Neuron (in vitro differentiated cells): ENCODE data around the gene FAM107A.

ENCODE experiments used
- H2AFZ ChIP-seq: one replicate; pipeline ENCODE4 v1.6.1; 2013; ENCODE audit warnings: low read depth, mild to moderate bottlenecking, inconsistent platforms, low read length, moderate library complexity
- H3K27me3 ChIP-seq: one replicate; pipeline ENCODE4 v1.6.1; 2013; ENCODE audit warnings: low read length; ENCODE audit not compliant: insufficient read depth
- H3K36me3 ChIP-seq: one replicate; pipeline ENCODE4 v1.6.1; 2013; ENCODE audit warnings: low read length; ENCODE audit not compliant: insufficient read depth
- H3K4me1 ChIP-seq: one replicate; pipeline ENCODE4 v1.6.1; 2013; ENCODE audit warnings: low read length; ENCODE audit not compliant: insufficient read depth
- H3K4me3 ChIP-seq: 2 replicates; pipeline ENCODE4 v1.5.1; 2013; ENCODE audit warnings: mild to moderate bottlenecking, low read length, moderate library complexity
- H3K9me3 ChIP-seq: one replicate; pipeline ENCODE4 v1.6.1; 2013; ENCODE audit warnings: low read length

The FAM107A gene

GRCh38 chr3:58609990-58610389 lies 32.8 kb upstream of the FAM107A start:
- no peaks in the 10 kb centered on the region for H3K4me1 ChIP-seq
- H3K9me3 ChIP-seq, result no peaks in the 10 kb centered on the region
- H3K4me3 ChIP-seq, result no peak overlapping the region
- H3K27me3 ChIP-seq, result no peaks in the 10 kb centered on the region
- H3K36me3 ChIP-seq, result no peaks in the 10 kb centered on the region
- no peak overlapping the region for H2AFZ ChIP-seq

GRCh38 chr3:58608648-58609047 lies 31.5 kb upstream of the FAM107A start:
- Histone ChIP-seq H2AFZ (no peak overlapping the region), H3K36me3 (no peaks in the 10 kb centered on the region), H3K27me3 (no peaks in the 10 kb centered on the region), H3K9me3 (no peaks in the 10 kb centered on the region), H3K4me1 (peaks cover 10% of the 10 kb centered on the region), H3K4me3 (no peak overlapping the region)

DNA sequence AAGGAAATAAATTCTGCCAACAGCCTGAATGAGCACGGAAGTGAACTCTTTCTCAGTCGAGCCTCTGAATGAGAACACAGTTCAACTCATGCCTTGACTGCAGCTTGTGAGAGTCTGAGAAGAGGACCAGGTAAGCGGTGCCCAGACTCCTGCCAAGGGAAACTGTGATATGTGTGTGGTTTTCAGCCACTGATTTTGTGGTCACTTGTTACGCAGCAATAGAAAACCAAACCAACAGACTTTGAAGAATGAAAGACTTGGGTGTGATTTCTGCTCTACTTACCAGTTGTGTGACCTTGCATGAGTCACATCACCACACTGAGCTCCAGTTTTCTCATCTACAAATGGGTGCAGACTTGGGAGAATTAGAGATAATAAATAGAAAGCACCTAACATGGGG lies 30.6 kb upstream of the FAM107A start:
- H2AFZ ChIP-seq, result no peak overlapping the region
- no peak overlapping the region for H3K4me3 ChIP-seq
- no peaks in the 10 kb centered on the region for H3K27me3 ChIP-seq
- H3K36me3 ChIP-seq, result no peaks in the 10 kb centered on the region
- H3K4me1 ChIP-seq, result peaks cover 14% of the 10 kb centered on the region
- no peaks in the 10 kb centered on the region for H3K9me3 ChIP-seq

DNA sequence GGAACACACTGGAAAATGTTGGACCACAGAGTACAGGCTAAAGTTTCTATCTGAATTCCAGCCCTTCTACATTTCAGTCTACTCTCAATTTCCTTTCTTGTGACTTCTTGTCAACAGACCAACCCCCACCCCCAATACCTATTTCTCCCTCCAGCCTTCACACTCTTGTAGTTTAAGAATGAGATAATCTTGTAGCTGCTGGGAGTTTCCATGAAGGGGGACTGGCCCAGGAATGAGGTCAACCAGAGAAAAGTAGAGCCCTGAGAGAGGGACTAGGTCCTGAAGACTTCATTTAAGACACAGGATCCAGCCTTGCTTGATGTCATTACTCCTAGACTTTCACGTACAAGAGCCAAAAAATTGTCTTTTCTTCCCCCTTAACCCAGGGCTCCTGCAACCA lies 29.5 kb upstream of the FAM107A start:
- peaks cover 14% of the 10 kb centered on the region for H3K4me1 ChIP-seq

DNA sequence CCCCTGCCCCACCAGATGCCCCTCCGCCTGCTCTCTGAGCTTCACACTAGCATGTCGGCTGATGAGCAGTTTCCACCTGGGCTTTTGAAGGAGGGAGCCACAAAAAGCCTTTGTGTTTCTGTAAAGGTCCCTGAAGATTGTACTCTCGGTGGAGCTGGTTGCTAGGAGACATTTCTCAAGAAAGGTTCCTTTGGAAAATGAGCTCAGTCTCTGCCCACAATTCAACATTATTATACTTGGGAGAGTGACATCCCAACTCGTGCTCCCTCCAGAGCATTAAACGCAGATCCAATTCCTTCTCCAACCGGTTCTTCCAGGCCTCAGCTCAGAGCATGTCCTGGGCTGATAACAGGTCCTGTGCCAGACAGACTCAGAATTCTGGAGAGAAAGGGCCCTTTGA lies 26.8 kb upstream of the FAM107A start:
- H3K4me1 ChIP-seq, result peaks cover 14% of the 10 kb centered on the region
- no peak overlapping the region for H2AFZ ChIP-seq
- no peaks in the 10 kb centered on the region for H3K9me3 ChIP-seq
- no peaks in the 10 kb centered on the region for H3K36me3 ChIP-seq
- no peaks in the 10 kb centered on the region for H3K27me3 ChIP-seq
- no peak overlapping the region for H3K4me3 ChIP-seq

More for the DNA sequence above, 29.5 kb upstream of the FAM107A start:
- Histone ChIP-seq H3K36me3 (no peaks in the 10 kb centered on the region), H3K9me3 (no peaks in the 10 kb centered on the region), H3K27me3 (no peaks in the 10 kb centered on the region), H3K4me3 (no peak overlapping the region), H2AFZ (no peak overlapping the region)

- no peaks in the 10 kb centered on the region for H3K27me3 ChIP-seq
Measured at GRCh38 chr3:58603606-58604005, 26.4 kb upstream of the FAM107A start.

DNA sequence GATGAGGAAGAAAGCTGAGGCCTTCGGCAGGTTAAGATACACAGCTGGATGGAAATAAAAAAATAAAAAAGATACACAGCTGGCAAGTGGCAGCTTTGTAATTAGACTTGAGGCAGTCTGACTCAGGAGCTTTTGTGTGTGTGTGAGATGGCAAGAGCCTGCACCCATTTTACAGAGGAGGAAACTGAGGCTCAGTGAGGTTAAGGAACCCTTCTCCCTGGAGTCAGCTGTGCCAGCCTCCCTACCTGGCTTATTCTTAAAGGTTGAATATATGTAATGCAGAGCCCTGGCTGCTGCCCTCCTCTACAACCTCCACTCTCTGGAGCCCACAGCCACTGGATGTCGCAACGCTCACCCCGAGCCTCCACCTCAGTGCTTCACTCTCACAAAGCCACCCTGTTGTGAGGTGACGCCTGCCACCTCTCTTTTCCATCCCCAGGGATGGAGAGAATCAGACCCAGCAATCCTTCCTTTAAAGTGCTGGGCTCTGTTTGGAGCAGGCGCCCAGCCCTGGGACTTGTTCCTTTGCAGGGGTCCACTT lies 20.6 kb upstream of the FAM107A start:
- Histone ChIP-seq H3K9me3 (no peaks in the 10 kb centered on the region), H2AFZ (no peak overlapping the region), H3K4me1 (no peaks in the 10 kb centered on the region), H3K36me3 (no peaks in the 10 kb centered on the region), H3K4me3 (no peak overlapping the region), H3K27me3 (no peaks in the 10 kb centered on the region)

More at GRCh38 chr3:58603606-58604005, 26.4 kb upstream of the FAM107A start:
- no peaks in the 10 kb centered on the region for H3K36me3 ChIP-seq
- H3K9me3 ChIP-seq, result no peaks in the 10 kb centered on the region
- no peak overlapping the region for H3K4me3 ChIP-seq
- H2AFZ ChIP-seq, result no peak overlapping the region
- H3K4me1 ChIP-seq, result peaks cover 14% of the 10 kb centered on the region

DNA sequence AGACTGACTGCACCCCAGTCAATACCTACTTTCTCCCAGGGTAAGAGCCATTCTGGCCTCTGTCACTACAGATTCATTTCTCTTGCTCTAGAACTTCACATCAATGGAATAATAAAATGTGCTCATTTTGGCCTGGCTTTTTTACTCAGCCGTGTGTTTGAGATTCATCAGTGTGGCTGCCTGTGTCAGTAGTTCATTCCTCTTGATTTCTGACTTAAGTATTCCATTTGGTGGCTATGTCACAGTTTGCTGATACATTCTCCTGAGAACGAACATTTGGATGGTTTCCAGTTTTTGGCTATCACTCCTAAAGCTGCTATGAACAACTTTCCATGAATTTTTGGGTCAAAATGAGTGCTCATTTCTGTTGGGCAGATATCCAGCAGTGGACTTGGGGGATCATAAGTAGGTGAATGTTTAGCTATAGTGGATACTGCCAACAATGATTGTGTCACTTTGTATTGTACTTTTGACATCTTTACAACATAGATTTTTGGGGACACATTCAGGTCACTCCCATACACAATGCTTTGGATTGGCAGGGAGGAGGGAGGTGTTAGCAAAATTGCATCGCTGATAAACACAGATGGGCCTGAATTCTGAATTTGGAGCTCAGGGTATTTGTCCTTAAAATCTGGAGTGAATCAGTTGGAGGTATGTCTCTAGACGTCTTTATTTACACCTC lies 19.8 kb upstream of the FAM107A start:
- Histone ChIP-seq H3K4me3 (no peak overlapping the region), H3K4me1 (peaks cover 3% of the 10 kb centered on the region), H3K27me3 (no peaks in the 10 kb centered on the region), H2AFZ (no peak overlapping the region), H3K9me3 (no peaks in the 10 kb centered on the region), H3K36me3 (no peaks in the 10 kb centered on the region)

GRCh38 chr3:58594117-58594516 lies 16.9 kb upstream of the FAM107A start:
- H3K4me3 ChIP-seq, result no peak overlapping the region
- no peaks in the 10 kb centered on the region for H3K36me3 ChIP-seq
- H3K9me3 ChIP-seq, result no peaks in the 10 kb centered on the region
- H3K27me3 ChIP-seq, result no peaks in the 10 kb centered on the region
- H2AFZ ChIP-seq, result no peak overlapping the region
- peaks cover 13% of the 10 kb centered on the region for H3K4me1 ChIP-seq

DNA sequence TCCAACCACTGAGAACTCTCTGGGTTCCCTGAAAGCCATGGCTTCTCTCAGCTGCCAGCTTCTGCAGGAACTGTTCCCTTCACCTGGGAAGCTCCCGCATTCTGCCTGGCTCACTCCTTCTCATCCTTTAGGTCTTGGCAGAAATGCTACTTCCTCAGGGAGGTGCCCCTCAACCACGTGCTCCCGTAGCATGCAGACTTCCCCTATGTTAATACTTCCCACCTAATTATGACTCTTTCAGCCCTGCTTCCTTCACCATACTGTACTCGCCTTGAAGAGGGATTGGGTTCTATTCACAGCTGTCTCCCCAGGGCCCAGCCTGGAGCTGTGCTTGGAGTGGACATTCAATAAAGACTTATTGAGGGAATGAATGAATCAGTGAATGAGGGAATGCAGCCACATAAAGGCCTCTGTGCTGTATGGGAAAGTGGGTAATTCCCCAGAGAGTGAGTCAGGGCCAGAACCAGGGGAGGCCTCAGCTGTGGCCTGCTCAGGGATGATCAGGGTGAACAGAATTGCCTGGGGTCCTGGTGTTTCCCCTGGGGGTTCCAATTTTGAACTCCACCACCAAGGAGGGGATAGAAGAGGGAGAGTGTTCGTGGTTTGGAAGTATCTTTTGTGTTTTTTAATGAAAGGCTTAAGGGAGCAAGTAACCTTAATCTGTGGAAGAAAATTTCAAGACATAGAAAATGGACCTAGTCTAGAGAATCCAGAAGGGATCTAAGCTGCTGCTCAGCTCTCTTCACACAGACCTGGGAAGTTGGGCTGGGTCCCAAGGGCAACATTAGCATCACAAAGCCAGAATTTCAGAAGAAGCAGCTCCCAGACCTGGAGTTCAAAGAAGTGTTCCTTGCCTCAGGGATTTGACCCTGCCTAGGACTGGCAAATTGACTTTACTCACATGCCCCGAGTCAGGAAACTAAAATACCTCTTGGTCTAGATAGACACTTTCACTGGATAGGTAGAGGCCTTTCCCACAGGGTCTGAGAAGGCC lies 14.6 kb upstream of the FAM107A start:
- no peaks in the 10 kb centered on the region for H3K27me3 ChIP-seq
- no peaks in the 10 kb centered on the region for H3K9me3 ChIP-seq
- no peak overlapping the region for H2AFZ ChIP-seq
- peaks cover 15% of the 10 kb centered on the region for H3K4me1 ChIP-seq
- no peaks in the 10 kb centered on the region for H3K36me3 ChIP-seq
- no peak overlapping the region for H3K4me3 ChIP-seq

GRCh38 chr3:58588030-58588614 lies 10.9 kb upstream of the FAM107A start:
- Histone ChIP-seq H2AFZ (no peak overlapping the region), H3K27me3 (no peaks in the 10 kb centered on the region), H3K9me3 (no peaks in the 10 kb centered on the region), H3K4me3 (no peak overlapping the region), H3K4me1 (peaks cover 17% of the 10 kb centered on the region), H3K36me3 (no peaks in the 10 kb centered on the region)

- no peaks in the 10 kb centered on the region for H3K36me3 ChIP-seq
- no peaks in the 10 kb centered on the region for H3K27me3 ChIP-seq
- H2AFZ ChIP-seq, result no peak overlapping the region
- no peaks in the 10 kb centered on the region for H3K9me3 ChIP-seq
- no peak overlapping the region for H3K4me3 ChIP-seq
- H3K4me1 ChIP-seq, result peaks cover 25% of the 10 kb centered on the region
Measured at GRCh38 chr3:58586776-58587192, 9.6 kb upstream of the FAM107A start.

GRCh38 chr3:58585994-58586393 lies 8.8 kb upstream of the FAM107A start:
- Histone ChIP-seq H2AFZ (no peak overlapping the region), H3K4me1 (peaks cover 26% of the 10 kb centered on the region), H3K27me3 (no peaks in the 10 kb centered on the region), H3K36me3 (no peaks in the 10 kb centered on the region), H3K9me3 (no peaks in the 10 kb centered on the region), H3K4me3 (no peak overlapping the region)
